Peyer's patch (tissue), 4 donors: ENCODE data around the gene MYH11. TPM values are rescaled to one million over a fixed set of nuclear protein-coding genes. Genes with fewer than 3 reads are reported as not detected.

Experiments
- DNase-seq, 3 donors: peaks; one replicate each; pipeline ENCODE4 v3.0.0-alpha.2; 2017 to 2019
- H3K27ac ChIP-seq, 4 donors: fragments of 200-600 bp; sonication (generic); one replicate each; pipeline ENCODE4 v1.5.1; 2016 to 2019
- H3K27me3 ChIP-seq, 2 donors: fragments of 200-600 bp; sonication (generic); one replicate each; pipeline ENCODE4 v1.5.1; 2019
- H3K36me3 ChIP-seq, 3 donors: fragments of 200-600 bp; sonication (generic); one replicate each; pipeline ENCODE4 v1.5.1; 2016 to 2019
- H3K4me1 ChIP-seq, 4 donors: fragments of 200-600 bp; sonication (generic); one replicate each; pipeline ENCODE4 v1.5.1; 2016 to 2019
- H3K4me3 ChIP-seq, 4 donors: fragments of 200-600 bp; sonication (generic); 1 replicate in 3 of 4; 2 replicates in 1 of 4; pipeline ENCODE4 v1.5.1; 2016 to 2019; ENCODE audit warnings: mild to moderate bottlenecking in 1 of 4
- H3K9me3 ChIP-seq, 4 donors: fragments of 200-600 bp; sonication (generic); one replicate each; pipeline ENCODE4 v1.5.1; 2016 to 2019; ENCODE audit warnings: mild to moderate bottlenecking in 1 of 4
- CTCF ChIP-seq, 6 experiments: fragments of 450-650 bp in 4 of 6; fragments of 200-600 bp in 2 of 6; sonication (generic) in 1 of 6; IDR thresholded peaks; one replicate each; pipeline ENCODE4 v1.5.1; 2017 to 2019; ENCODE audit warnings: antibody characterized with exemption in 6 of 6, mild to moderate bottlenecking in 3 of 6, moderate library complexity in 1 of 6
- POLR2A ChIP-seq, 2 donors: fragments of 450-650 bp; IDR thresholded peaks; one replicate each; pipeline ENCODE4 v1.5.1; 2017; ENCODE audit warnings: antibody characterized with exemption in 2 of 2, mild to moderate bottlenecking in 2 of 2, moderate library complexity in 2 of 2
- total RNA-seq, 4 donors: library from RNA; depleted of rRNA; stranded (reverse); fragments of >200 nt; gene quantifications; one replicate each; pipeline ENCODE4 v1.1.0, GENCODE V29; 2016

MYH11 gene
- total RNA-seq, 4 donors from 2014 or later, result 39.2 to 248 (median 131) TPM

- TF ChIP-seq POLR2A (IDR thresholded peaks at IDR 0.05) (no peak), CTCF (IDR thresholded peaks at IDR 0.05) (no peak)
- H3K27me3 ChIP-seq, result no peaks in the 10 kb centered on the region
- no peak overlapping the region for H3K4me3 ChIP-seq
- peaks cover 0 to 12% (median 0%) of the 10 kb centered on the region in 3 donors for H3K36me3 ChIP-seq
- H3K4me1 ChIP-seq, result no peaks in the 10 kb centered on the region
- no peak overlapping the region for H3K27ac ChIP-seq
- H3K9me3 ChIP-seq, result no peaks in the 10 kb centered on the region
- no peak for DNase-seq
Measured at GRCh38 chr16:15748654-15749053, 108.2 kb downstream of the MYH11 start.

GRCh38 chr16:15747937-15748336 is 108.9 kb downstream of the MYH11 start:
- Histone ChIP-seq H3K27me3 (no peaks in the 10 kb centered on the region), H3K36me3 (peaks cover 0 to 15% (median 0%) of the 10 kb centered on the region in 3 donors), H3K9me3 (no peaks in the 10 kb centered on the region), H3K4me3 (no peak overlapping the region), H3K27ac (no peak overlapping the region), H3K4me1 (no peaks in the 10 kb centered on the region)
- no peak for DNase-seq
- TF ChIP-seq CTCF (IDR thresholded peaks at IDR 0.05), result no peak
- TF ChIP-seq POLR2A (IDR thresholded peaks at IDR 0.05), result no peak

GRCh38 chr16:15746332-15746731 is 110.5 kb downstream of the MYH11 start:
- Histone ChIP-seq H3K4me1 (no peaks in the 10 kb centered on the region), H3K27me3 (no peaks in the 10 kb centered on the region), H3K9me3 (no peaks in the 10 kb centered on the region), H3K36me3 (peaks cover 0 to 23% (median 0%) of the 10 kb centered on the region in 3 donors), H3K27ac (no peak overlapping the region), H3K4me3 (no peak overlapping the region)
- TF ChIP-seq POLR2A (IDR thresholded peaks at IDR 0.05) (no peak), CTCF (IDR thresholded peaks at IDR 0.05) (no peak)
- DNase-seq, result no peak

- Histone ChIP-seq H3K27me3 (no peaks in the 10 kb centered on the region), H3K36me3 (peaks cover 0 to 21% (median 0%) of the 10 kb centered on the region in 3 donors), H3K9me3 (no peaks in the 10 kb centered on the region), H3K27ac (no peak overlapping the region), H3K4me1 (no peaks in the 10 kb centered on the region), H3K4me3 (no peak overlapping the region)
- no peak for DNase-seq
- TF ChIP-seq POLR2A (IDR thresholded peaks at IDR 0.05) (no peak), CTCF (IDR thresholded peaks at IDR 0.05) (no peak)
Measured at GRCh38 chr16:15743657-15744056, 113.2 kb downstream of the MYH11 start.

- TF ChIP-seq POLR2A (IDR thresholded peaks at IDR 0.05) (no peak), CTCF (IDR thresholded peaks at IDR 0.05) (no peak)
- Histone ChIP-seq H3K27me3 (no peaks in the 10 kb centered on the region), H3K9me3 (no peaks in the 10 kb centered on the region), H3K36me3 (peaks cover 0 to 21% (median 0%) of the 10 kb centered on the region in 3 donors), H3K27ac (no peak overlapping the region), H3K4me3 (no peak overlapping the region), H3K4me1 (no peaks in the 10 kb centered on the region)
- DNase-seq, result no peak
Measured at GRCh38 chr16:15742716-15743115, 114.1 kb downstream of the MYH11 start.
